HepG2 (cell line): ENCODE measurements around the gene UBAP2. TPM values are rescaled to one million over a fixed set of nuclear protein-coding genes. Genes with fewer than 3 reads are reported as not detected.

ENCODE experiments used
- ATF1 ChIP-seq: IDR thresholded peaks from 2 replicates; pipeline ENCODE4 v1.6.1; 2016; ENCODE audit warnings: mild to moderate bottlenecking, control low read depth
- CBFB ChIP-seq: sonication (generic); formaldehyde crosslinking; IDR thresholded peaks from 2 replicates; pipeline ENCODE4 v1.4.0; 2020; ENCODE audit warnings: missing genetic modification reagents
- CENPX ChIP-seq: sonication (generic); formaldehyde crosslinking; IDR thresholded peaks from 2 replicates; pipeline ENCODE4 v1.9.0; 2021; ENCODE audit warnings: mild to moderate bottlenecking, missing genetic modification reagents, moderate library complexity
- ELF1 ChIP-seq: sonication (generic); formaldehyde crosslinking; IDR thresholded peaks from 2 replicates; pipeline ENCODE4 v1.4.0; 2020; ENCODE audit warnings: missing genetic modification reagents
- GPN1 ChIP-seq: sonication (generic); formaldehyde crosslinking; IDR thresholded peaks from 2 replicates; pipeline ENCODE4 v1.5.1; 2020; ENCODE audit warnings: missing genetic modification reagents, borderline replicate concordance
- KMT2A ChIP-seq: sonication (generic); formaldehyde crosslinking; IDR thresholded peaks from 2 replicates; pipeline ENCODE4 v1.4.0; 2020; ENCODE audit warnings: missing genetic modification reagents
- MATR3 ChIP-seq: sonication (generic); formaldehyde crosslinking; IDR thresholded peaks from 2 replicates; pipeline ENCODE4 v1.4.0; 2020; ENCODE audit warnings: missing genetic modification reagents
- NCOA5 ChIP-seq: sonication (generic); formaldehyde crosslinking; IDR thresholded peaks from 2 replicates; pipeline ENCODE4 v1.4.0; 2020; ENCODE audit warnings: missing genetic modification reagents
- NKX3-1 ChIP-seq: sonication (generic); formaldehyde crosslinking; IDR thresholded peaks from 2 replicates; pipeline ENCODE4 v1.5.0; 2020; ENCODE audit warnings: missing genetic modification reagents
- PHF20 ChIP-seq: sonication (generic); formaldehyde crosslinking; IDR thresholded peaks from 2 replicates; pipeline ENCODE4 v1.5.0; 2020; ENCODE audit warnings: mild to moderate bottlenecking, missing genetic modification reagents
- RAD21 ChIP-seq: fragments of 450-650 bp; formaldehyde crosslinking; IDR thresholded peaks from 2 replicates; pipeline ENCODE4 v1.5.0; 2020; ENCODE audit warnings: mild to moderate bottlenecking
- SKI ChIP-seq: fragments of 450-650 bp; IDR thresholded peaks from one replicate; pipeline ENCODE4 v1.6.1; 2018; ENCODE audit warnings: mild to moderate bottlenecking; ENCODE audit not compliant: partially characterized antibody
- SKIL ChIP-seq: sonication (generic); formaldehyde crosslinking; IDR thresholded peaks from 2 replicates; pipeline ENCODE4 v1.8.0; 2022; ENCODE audit warnings: missing genetic modification reagents, mild to moderate bottlenecking, moderate library complexity, borderline replicate concordance
- ZBTB7B ChIP-seq: sonication (generic); formaldehyde crosslinking; IDR thresholded peaks from 2 replicates; pipeline ENCODE4 v1.4.0; 2020; ENCODE audit warnings: missing genetic modification reagents
- ZNF224 ChIP-seq: sonication (generic); formaldehyde crosslinking; IDR thresholded peaks from 2 replicates; pipeline ENCODE4 v1.5.0; 2020; ENCODE audit warnings: mild to moderate bottlenecking, missing genetic modification reagents
- ZNF337 ChIP-seq: sonication (generic); formaldehyde crosslinking; IDR thresholded peaks from 2 replicates; pipeline ENCODE4 v1.5.1; 2020; ENCODE audit warnings: missing genetic modification reagents, low read depth, mild to moderate bottlenecking, borderline replicate concordance
- ZNF724P ChIP-seq: sonication (generic); formaldehyde crosslinking; IDR thresholded peaks from 2 replicates; pipeline ENCODE4 v1.8.0; 2022; ENCODE audit warnings: missing genetic modification reagents, borderline replicate concordance
- polyA plus RNA-seq, 8 experiments: library from polyadenylated mRNA; depleted of rRNA in 3 of 8; stranded (reverse) in 7 of 8; unstranded in 1 of 8; fragments of >200 nt; fragmentation: Illumina TruSeq in 4 of 8; extraction: Trizol in 4 of 8; gene quantifications; 2 replicates each; pipeline versions ENCODE4 v1.2.1 to v1.2.3, GENCODE V29; 2011 to 2016; ENCODE audit warnings: low read depth in 4 of 8, missing spikeins in 1 of 8, mixed read lengths in 1 of 8; ENCODE audit not compliant: insufficient read depth in 1 of 8
- total RNA-seq, 5 experiments: library from RNA; depleted of rRNA; stranded (reverse); fragments of >200 nt; fragmentation: Illumina TruSeq; extraction: Trizol; gene quantifications; 2 replicates each; pipeline ENCODE4 v1.2.3, GENCODE V29; 2016; ENCODE audit warnings: low read depth in 1 of 5
- TF ChIP-seq, protein P1 (sequence below): IDR thresholded peaks from 2 replicates; pipeline ENCODE4 v1.6.1; 2018; ENCODE audit warnings: missing genetic modification reagents, mild to moderate bottlenecking, missing compliant biosample characterization
- TF ChIP-seq, protein P2 (sequence below): IDR thresholded peaks from 2 replicates; pipeline ENCODE4 v1.6.1; 2016; ENCODE audit warnings: missing biosample characterization, missing genetic modification reagents, low read depth
- TF ChIP-seq, protein P3 (sequence below): sonication (generic); formaldehyde crosslinking; IDR thresholded peaks from 2 replicates; pipeline ENCODE4 v1.5.0; 2020; ENCODE audit warnings: mild to moderate bottlenecking, missing genetic modification reagents
- TF ChIP-seq, protein P4 (sequence below): sonication (generic); formaldehyde crosslinking; IDR thresholded peaks from 2 replicates; pipeline ENCODE4 v1.5.0; 2020; ENCODE audit warnings: missing genetic modification reagents

Gene UBAP2
- total and polyA plus RNA-seq, 2 of the 13 experiments (the other 11 are each of a cell fraction or from before 2014, with no cell fraction given): 19.0 to 22.0 TPM

GRCh38 chr9:33939924-33940874, 108.5 kb downstream of the UBAP2 start (continued):
- TF ChIP-seq NCOA5: no peak
- 0 out of 2 replicates have a peak, but pooled peaks have one; percentile 15 for TF ChIP-seq ELF1 (CRISPR knock-in tag)
- peak; percentile 94 for TF ChIP-seq SKIL (CRISPR knock-in tag)
- TF ChIP-seq ZNF224 (CRISPR knock-in tag): no peak
- TF ChIP-seq KMT2A (CRISPR knock-in tag): 0 out of 2 replicates have a peak, but pooled peaks have one; percentile 23
- no peak for TF ChIP-seq MATR3 (CRISPR knock-in tag)
- peak; percentile 77; the same call in 1 of the 2 replicates for TF ChIP-seq ZBTB7B
- TF ChIP-seq, protein P1, sequence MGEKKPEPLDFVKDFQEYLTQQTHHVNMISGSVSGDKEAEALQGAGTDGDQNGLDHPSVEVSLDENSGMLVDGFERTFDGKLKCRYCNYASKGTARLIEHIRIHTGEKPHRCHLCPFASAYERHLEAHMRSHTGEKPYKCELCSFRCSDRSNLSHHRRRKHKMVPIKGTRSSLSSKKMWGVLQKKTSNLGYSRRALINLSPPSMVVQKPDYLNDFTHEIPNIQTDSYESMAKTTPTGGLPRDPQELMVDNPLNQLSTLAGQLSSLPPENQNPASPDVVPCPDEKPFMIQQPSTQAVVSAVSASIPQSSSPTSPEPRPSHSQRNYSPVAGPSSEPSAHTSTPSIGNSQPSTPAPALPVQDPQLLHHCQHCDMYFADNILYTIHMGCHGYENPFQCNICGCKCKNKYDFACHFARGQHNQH: peak; percentile 81
- no peak for TF ChIP-seq ZNF337
- TF ChIP-seq, protein P2, sequence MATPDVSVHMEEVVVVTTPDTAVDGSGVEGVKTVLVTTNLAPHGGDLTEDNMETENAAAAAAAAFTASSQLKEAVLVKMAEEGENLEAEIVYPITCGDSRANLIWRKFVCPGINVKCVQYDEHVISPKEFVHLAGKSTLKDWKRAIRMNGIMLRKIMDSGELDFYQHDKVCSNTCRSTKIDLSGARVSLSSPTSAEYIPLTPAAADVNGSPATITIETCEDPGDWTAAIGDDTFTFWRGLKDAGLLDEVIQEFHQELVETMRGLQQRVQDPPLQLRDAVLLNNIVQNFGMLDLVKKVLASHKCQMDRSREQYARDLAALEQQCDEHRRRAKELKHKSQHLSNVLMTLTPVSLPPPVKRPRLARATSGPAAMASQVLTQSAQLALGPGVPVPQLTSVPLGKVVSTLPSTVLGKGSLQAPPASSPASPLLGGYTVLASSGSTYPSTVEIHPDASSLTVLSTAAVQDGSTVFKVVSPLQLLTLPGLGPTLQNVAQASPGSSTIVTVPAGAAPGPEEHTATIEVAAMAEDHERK (CRISPR knock-in tag): no peak
- peak; percentile 98 for TF ChIP-seq SKI
- TF ChIP-seq, protein P3, sequence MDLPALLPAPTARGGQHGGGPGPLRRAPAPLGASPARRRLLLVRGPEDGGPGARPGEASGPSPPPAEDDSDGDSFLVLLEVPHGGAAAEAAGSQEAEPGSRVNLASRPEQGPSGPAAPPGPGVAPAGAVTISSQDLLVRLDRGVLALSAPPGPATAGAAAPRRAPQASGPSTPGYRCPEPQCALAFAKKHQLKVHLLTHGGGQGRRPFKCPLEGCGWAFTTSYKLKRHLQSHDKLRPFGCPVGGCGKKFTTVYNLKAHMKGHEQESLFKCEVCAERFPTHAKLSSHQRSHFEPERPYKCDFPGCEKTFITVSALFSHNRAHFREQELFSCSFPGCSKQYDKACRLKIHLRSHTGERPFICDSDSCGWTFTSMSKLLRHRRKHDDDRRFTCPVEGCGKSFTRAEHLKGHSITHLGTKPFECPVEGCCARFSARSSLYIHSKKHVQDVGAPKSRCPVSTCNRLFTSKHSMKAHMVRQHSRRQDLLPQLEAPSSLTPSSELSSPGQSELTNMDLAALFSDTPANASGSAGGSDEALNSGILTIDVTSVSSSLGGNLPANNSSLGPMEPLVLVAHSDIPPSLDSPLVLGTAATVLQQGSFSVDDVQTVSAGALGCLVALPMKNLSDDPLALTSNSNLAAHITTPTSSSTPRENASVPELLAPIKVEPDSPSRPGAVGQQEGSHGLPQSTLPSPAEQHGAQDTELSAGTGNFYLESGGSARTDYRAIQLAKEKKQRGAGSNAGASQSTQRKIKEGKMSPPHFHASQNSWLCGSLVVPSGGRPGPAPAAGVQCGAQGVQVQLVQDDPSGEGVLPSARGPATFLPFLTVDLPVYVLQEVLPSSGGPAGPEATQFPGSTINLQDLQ (CRISPR knock-in tag): no peak
- no peak; the same call in 1 of the 2 replicates for TF ChIP-seq RAD21 (CRISPR knock-in tag)
- peak; percentile 67 for TF ChIP-seq ATF1 (CRISPR knock-in tag)
- TF ChIP-seq PHF20: no peak
- no peak for TF ChIP-seq GPN1 (CRISPR knock-in tag)
- TF ChIP-seq CBFB (CRISPR knock-in tag): no peak
- TF ChIP-seq, protein P4, sequence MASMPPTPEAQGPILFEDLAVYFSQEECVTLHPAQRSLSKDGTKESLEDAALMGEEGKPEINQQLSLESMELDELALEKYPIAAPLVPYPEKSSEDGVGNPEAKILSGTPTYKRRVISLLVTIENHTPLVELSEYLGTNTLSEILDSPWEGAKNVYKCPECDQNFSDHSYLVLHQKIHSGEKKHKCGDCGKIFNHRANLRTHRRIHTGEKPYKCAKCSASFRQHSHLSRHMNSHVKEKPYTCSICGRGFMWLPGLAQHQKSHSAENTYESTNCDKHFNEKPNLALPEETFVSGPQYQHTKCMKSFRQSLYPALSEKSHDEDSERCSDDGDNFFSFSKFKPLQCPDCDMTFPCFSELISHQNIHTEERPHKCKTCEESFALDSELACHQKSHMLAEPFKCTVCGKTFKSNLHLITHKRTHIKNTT (CRISPR knock-in tag): no peak
- TF ChIP-seq ZNF724P (CRISPR knock-in tag): no peak
- no peak for TF ChIP-seq CENPX (CRISPR knock-in tag)
- peak; percentile 84; the same call in 1 of the 2 replicates for TF ChIP-seq NKX3-1
